Measurements from ENCODE around the gene NHERF2. TPM values are rescaled to one million over a fixed set of nuclear protein-coding genes. Genes with fewer than 3 reads are reported as not detected.

NHERF2 gene
- total RNA-seq, 1 donor from 2014 or later: 2.3 TPM

GRCh38 chr16:2085669-2086068, 59.0 kb downstream of the NHERF2 start:
- intact Hi-C loops (cut with micrococcal nuclease): no loop called here
- Mint-ChIP-seq H3K27me3 (ENCODE audit: low read depth) (no peaks in the 10 kb centered on the region), H3K9me3 (no peaks in the 10 kb centered on the region), H3K4me1 (ENCODE audit: low read depth) (no peaks in the 10 kb centered on the region), H3K36me3 (ENCODE audit: low read depth) (peaks cover 18% of the 10 kb centered on the region), H3K4me3 (ENCODE audit: low read depth) (no peak overlapping the region), H3K27ac (no peak overlapping the region)
- DNase-seq (ENCODE audit: low spot score): no peak

GRCh38 chr16:2086106-2086742, 59.5 kb downstream of the NHERF2 start:
- Mint-ChIP-seq H3K36me3 (ENCODE audit: low read depth) (peaks cover 19% of the 10 kb centered on the region), H3K4me1 (ENCODE audit: low read depth) (no peaks in the 10 kb centered on the region), H3K4me3 (ENCODE audit: low read depth) (no peak overlapping the region), H3K27ac (no peak overlapping the region), H3K27me3 (ENCODE audit: low read depth) (no peaks in the 10 kb centered on the region), H3K9me3 (no peaks in the 10 kb centered on the region)
- DNase-seq (ENCODE audit: low spot score): no peak
- intact Hi-C loops (cut with micrococcal nuclease): no loop called here

- peaks cover 19% of the 10 kb centered on the region for H3K36me3 Mint-ChIP-seq (ENCODE audit: low read depth)
- H3K4me1 Mint-ChIP-seq (ENCODE audit: low read depth): no peaks in the 10 kb centered on the region
- no peak overlapping the region for H3K27ac Mint-ChIP-seq
- no peaks in the 10 kb centered on the region for H3K9me3 Mint-ChIP-seq
- no peaks in the 10 kb centered on the region for H3K27me3 Mint-ChIP-seq (ENCODE audit: low read depth)
- intact Hi-C loops (cut with micrococcal nuclease): no loop called here
- no peak for DNase-seq (ENCODE audit: low spot score)
- no peak overlapping the region for H3K4me3 Mint-ChIP-seq (ENCODE audit: low read depth)
Measured at GRCh38 chr16:2086812-2087747, 60.4 kb downstream of the NHERF2 start.

GRCh38 chr16:2087748-2088631, 61.3 kb downstream of the NHERF2 start:
- Mint-ChIP-seq H3K4me3 (ENCODE audit: low read depth) (no peak overlapping the region), H3K27me3 (ENCODE audit: low read depth) (no peaks in the 10 kb centered on the region), H3K27ac (no peak overlapping the region), H3K9me3 (no peaks in the 10 kb centered on the region), H3K4me1 (ENCODE audit: low read depth) (no peaks in the 10 kb centered on the region), H3K36me3 (ENCODE audit: low read depth) (peaks cover 16% of the 10 kb centered on the region)
- intact Hi-C loops (cut with micrococcal nuclease): no loop called here
- no peak for DNase-seq (ENCODE audit: low spot score)

Other genes starting within 250 kb of the NHERF2 start
- gene SPSB3, start 244.3 kb upstream of the NHERF2 start, total RNA-seq: 27.1 and 28.3 TPM in 2 replicates
- 64.5 and 66.7 TPM in 2 replicates for gene NUBP2, start 243.9 kb upstream of the NHERF2 start, total RNA-seq
- not detected in 2 replicates for gene IGFALS, start 233.2 kb upstream of the NHERF2 start, total RNA-seq
- 60.3 and 67.6 TPM in 2 replicates for gene HAGH, start 200.1 kb upstream of the NHERF2 start, total RNA-seq
- 17.6 and 20.8 TPM in 2 replicates for gene FAHD1, start 199.7 kb upstream of the NHERF2 start, total RNA-seq
- gene MEIOB, start 154.7 kb upstream of the NHERF2 start, total RNA-seq: not detected in 2 replicates
- not detected in 2 replicates for gene HS3ST6, start 108.5 kb upstream of the NHERF2 start, total RNA-seq
- gene MSRB1, start 83.7 kb upstream of the NHERF2 start, total RNA-seq: 33.5 and 35.0 TPM in 2 replicates
- gene RPL3L, start 72.2 kb upstream of the NHERF2 start, total RNA-seq: 0.66 and 0.85 TPM in 2 replicates
- gene NDUFB10, start 67.4 kb upstream of the NHERF2 start, total RNA-seq: 132 TPM in 2 replicates
- 3,560 and 3,687 TPM in 2 replicates for gene RPS2, start 62.1 kb upstream of the NHERF2 start, total RNA-seq
- gene RNF151, start 60.0 kb upstream of the NHERF2 start, total RNA-seq: 0.39 TPM in 1 of 2 replicates, not detected in the other
- 64.2 and 72.5 TPM in 2 replicates for gene TBL3, start 54.8 kb upstream of the NHERF2 start, total RNA-seq
- 0.21 and 0.23 TPM in 2 replicates for gene NOXO1, start 45.4 kb upstream of the NHERF2 start, total RNA-seq
- 39.2 and 40.0 TPM in 2 replicates for gene GFER, start 42.7 kb upstream of the NHERF2 start, total RNA-seq
- 21.1 and 21.3 TPM in 2 replicates for gene SYNGR3, start 36.9 kb upstream of the NHERF2 start, total RNA-seq
- gene ZNF598, start 17.1 kb upstream of the NHERF2 start, total RNA-seq: 82.0 and 83.3 TPM in 2 replicates
- 4.2 and 5.1 TPM in 2 replicates for gene NPW, start 7.1 kb upstream of the NHERF2 start, total RNA-seq
- 43.5 and 54.7 TPM in 2 replicates for gene NTHL1, start 20.9 kb downstream of the NHERF2 start, total RNA-seq
- gene TSC2, start 21.1 kb downstream of the NHERF2 start, total RNA-seq: 89.7 and 92.8 TPM in 2 replicates
- gene PKD1, start 109.0 kb downstream of the NHERF2 start, total RNA-seq: 86.9 and 94.4 TPM in 2 replicates
- 0.46 and 0.59 TPM in 2 replicates for gene RAB26, start 121.7 kb downstream of the NHERF2 start, total RNA-seq
- 69.8 and 70.7 TPM in 2 replicates for gene TRAF7, start 128.9 kb downstream of the NHERF2 start, total RNA-seq
- gene CASKIN1, start 169.7 kb downstream of the NHERF2 start, total RNA-seq: 0.48 and 1.0 TPM in 2 replicates
- gene MLST8, start 178.6 kb downstream of the NHERF2 start, total RNA-seq: 54.3 and 56.4 TPM in 2 replicates
- gene BRICD5, start 184.0 kb downstream of the NHERF2 start, total RNA-seq: 24.6 and 25.2 TPM in 2 replicates
- 36.1 and 37.7 TPM in 2 replicates for gene PGP, start 187.9 kb downstream of the NHERF2 start, total RNA-seq
- 29.3 and 30.0 TPM in 2 replicates for gene E4F1, start 196.7 kb downstream of the NHERF2 start, total RNA-seq
- 1.7 and 2.2 TPM in 2 replicates for gene DNASE1L2, start 209.5 kb downstream of the NHERF2 start, total RNA-seq
- 40.4 and 45.1 TPM in 2 replicates for gene ECI1, start 224.7 kb downstream of the NHERF2 start, total RNA-seq
- gene RNPS1, start 241.2 kb downstream of the NHERF2 start, total RNA-seq: 369 TPM in 2 replicates

Data from activated T-helper 2 cell treated with anti-CD3 and anti-CD28 coated beads, Interferon-gamma antibody, Interleukin-2, Interleukin-4, amounts not matched to agents 10 μg/mL and 5 μg/mL and 100 μg/mL, durations not matched to agents 14 hours and 24 hours and 36 hours (primary cell).